HG02840 (cell line): ENCODE data around the gene MEAF6.
A peak's percentile ranks its signal among the peaks of the same experiment; 100 is the strongest.

Experiments used
- ATAC-seq: cut with Tn5 transposase; IDR thresholded peaks from one replicate; pipeline ENCODE4 v1.9.1; 2021; ENCODE audit warnings: mild to moderate bottlenecking, moderate library complexity, moderate number of reproducible peaks; ENCODE audit not compliant: unreplicated experiment, low FRiP score

Gene MEAF6

DNA sequence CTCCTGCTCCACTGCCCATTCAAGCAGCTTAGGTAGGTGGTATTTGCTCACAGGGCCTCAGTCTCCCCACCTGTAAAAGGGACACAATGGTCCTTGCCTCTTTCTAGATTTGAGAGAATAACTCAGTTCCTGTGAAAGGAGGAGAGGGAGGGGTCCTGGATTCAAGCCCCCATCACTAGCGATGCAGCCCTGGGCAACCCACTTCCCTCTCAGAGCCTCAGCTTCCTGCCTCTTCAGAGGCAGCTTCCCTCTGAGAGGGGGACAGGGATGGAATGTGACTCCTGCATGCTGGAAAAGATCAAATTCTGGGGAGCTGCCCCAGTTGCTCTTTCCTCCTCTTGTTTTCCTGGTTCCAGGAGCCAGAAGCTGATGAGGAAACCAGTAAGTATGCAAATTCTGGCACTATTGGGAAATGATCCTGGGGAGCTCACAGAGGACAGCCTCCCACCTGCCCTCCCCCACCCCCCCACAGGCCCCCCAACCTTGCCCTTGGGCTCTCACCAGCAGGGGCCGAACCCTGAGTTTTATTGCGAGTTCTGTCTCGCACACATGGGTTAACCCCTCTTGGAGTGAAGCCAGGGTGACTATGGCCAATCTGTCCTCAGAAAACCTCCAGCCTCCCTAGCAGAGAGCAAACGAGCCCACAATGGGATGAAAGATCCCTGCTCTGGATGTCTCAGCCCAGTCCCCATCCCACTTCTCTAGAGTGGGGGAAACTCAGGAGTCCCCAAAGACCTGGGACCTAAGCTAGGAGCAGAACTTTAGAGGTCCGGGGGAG, 28.5 kb downstream of the MEAF6 start:
- ATAC-seq = no peak

DNA sequence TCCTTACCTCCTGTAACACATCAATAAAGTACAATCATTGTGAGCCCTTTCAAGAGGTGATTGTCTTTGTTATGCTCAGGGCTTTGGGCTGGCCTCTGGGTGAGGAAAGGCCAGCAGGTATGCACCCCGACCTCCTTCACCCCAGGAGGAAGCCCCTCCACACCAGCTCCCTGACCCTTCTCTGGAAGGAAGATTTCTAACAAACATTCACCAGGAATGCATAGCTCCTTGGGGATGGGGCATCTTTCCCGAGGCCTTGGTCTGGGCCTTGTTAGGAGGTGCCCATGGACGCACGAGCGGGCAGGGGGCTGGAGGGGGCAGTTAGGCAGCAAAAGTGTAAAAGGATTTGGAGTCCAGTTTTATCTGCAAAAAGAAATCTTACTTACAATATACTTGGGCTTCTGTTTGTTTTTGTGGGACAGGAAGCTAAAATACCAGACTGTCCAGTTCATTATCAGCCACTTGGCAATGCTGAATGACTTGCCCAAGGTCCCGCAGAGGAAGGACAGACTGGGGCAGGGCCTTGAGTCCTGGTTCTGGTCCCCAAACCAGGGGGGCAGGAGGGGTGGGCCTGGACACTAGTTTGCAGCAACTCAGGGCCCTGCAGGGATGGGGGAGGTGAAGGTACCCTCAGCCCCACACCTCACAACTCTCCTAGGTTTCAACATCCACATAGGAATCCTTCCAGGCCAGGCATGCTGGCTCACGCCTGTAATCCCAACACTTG, 30.1 kb downstream of the MEAF6 start:
- ATAC-seq = no peak

DNA sequence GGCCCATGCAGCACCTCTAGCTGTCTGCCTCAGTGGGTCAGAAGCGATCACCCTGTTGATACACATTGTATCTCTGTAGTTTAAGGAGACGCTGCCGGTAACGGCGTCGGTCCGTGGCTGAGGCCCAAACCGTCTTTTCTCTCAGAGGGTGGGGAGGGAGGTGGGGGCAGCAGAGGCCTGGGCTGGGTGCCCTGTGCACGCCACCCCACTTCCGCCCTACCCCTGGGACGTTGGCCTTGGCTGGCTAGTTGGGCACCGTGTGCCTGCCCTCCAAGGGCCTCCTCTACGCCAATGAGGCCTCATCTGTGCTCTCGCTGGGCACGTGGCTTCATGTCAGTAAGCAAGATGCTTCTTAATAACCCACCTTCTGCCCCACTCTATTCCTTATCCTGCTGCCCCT, 30.8 kb downstream of the MEAF6 start:
- no peak for ATAC-seq

DNA sequence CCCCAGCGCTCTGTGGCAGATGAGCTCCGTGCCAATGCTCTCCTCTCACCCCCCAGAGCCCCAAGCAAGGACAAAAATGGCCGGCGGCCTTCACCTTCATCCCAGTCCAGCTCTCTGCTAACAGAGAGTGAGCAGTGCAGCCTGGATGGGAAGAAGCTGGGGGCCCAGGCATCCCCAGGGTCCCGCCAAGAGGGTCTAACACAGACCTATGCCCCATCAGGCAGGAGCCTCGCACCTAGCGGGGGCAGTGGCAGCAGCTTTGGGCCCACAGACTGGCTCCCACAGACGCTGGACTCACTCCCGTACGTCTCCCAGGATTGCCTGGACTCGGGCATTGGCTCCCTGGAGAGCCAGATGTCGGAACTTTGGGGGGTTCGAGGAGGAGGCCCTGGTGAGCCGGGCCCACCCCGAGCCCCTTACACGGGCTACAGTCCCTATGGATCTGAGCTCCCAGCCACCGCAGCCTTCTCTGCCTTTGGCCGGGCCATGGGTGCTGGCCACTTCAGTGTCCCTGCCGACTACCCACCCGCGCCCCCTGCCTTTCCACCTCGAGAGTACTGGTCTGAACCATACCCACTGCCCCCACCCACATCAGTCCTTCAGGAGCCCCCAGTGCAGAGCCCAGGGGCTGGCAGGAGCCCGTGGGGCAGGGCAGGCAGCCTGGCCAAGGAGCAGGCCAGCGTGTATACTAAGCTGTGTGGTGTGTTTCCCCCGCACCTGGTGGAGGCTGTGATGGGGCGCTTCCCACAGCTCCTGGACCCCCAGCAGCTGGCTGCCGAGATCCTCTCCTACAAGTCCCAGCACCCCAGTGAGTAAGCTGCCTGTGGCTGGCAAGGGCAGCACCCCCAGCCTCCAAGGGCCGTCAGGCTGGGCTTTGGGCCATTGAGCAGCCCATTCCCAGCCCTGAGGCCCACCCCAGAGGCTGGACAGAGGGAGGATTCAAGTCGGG, 31.5 kb downstream of the MEAF6 start:
- no peak for ATAC-seq

DNA sequence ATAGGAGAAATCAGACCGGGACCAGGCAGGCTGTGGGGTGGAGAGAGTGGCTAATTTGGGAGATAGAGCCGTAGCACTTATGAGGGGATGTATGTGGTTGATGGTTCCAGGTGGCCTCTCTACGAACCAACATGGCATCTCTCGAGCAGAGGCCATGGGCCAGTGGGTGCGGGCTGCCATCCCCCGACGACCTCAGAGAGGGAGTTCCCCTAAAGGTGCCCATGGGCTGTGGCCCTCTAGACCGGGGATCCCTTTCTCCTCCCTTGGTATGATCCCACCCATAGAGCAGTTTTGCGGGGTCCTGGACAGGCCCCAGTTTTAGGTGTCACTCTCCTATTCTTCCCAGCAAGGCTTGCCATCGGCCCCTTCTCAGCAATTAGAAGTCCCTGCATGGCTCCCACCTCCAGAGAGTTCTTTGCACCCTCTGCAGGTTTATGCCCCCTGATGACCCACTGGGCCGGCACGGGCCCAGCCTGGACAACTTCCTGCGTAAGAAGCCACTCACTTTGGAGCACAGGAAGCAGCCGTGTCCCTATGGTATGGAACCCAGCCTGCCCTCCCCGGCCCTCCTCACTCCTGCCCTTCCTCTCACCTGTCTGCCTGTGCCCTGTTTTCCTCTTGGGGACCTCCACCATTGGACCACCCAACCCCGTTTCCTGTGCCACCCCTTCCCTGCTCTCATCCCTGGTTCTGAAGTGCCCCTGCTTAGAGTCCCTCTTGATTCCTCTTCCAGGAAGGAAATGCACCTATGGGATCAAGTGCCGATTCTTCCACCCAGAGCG, 32.4 kb downstream of the MEAF6 start:
- ATAC-seq = no peak

DNA sequence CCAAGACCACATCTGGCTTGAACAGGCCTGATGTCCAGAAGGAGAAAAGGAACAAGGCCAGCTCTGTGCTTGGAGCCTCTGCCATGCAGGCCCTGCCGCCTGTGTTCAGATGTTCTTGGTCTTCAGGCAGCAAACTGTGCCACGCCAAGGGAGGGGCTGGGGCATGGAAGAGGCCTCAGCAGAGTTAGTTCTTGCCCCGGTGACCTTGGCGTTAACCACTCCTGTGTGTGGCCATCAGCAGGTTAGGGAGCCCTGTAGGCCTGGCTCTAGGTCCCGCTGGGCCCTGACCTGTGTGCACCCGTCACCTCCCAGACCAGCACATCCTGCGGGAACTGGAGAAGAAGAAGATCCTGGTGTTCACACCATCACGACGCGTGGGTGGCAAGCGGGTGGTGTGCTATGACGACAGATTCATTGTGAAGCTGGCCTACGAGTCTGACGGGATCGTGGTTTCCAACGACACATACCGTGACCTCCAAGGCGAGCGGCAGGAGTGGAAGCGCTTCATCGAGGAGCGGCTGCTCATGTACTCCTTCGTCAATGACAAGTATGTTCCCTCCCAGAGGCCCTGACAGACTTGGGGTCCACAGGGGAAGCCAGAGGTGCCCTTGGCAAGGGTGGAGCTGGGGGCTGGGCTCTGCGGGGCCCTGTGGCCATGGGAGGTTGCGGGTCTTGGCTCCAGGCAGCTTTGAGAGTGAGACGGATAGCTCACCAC, 33.1 kb downstream of the MEAF6 start:
- ATAC-seq = no peak

DNA sequence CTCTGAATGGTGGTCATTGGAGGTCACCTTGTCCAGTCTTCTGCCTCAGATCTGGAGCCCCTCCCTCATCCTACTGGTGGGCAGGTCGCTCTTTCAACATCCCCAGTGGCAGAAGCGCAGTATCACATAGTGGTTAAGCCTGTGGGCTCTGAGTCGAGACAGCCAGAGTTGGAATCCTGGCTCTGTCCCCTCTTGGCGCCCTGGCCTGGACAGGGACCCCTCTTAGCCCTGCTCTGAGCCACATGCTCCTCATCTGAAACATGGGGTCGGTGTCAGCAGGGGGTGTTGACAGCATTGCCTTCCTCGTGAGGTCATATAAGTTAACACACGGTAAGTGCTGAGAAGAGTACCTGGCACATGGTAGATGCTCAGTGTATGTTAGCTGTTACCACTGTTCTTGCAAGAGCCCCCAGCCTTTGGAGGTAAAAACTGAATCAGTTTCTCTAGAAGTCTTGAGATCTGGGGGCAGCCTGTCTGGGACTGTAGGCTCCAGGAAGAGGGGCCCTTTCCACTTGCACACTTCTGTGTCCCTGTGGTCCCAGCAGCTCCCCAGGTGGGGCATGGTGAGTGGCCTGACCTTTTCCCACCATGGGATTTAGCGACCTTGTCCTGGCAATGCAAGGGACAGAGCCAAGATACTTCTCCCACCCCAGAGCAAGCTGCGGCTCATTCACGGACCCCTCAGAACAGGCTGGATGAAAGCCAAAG, 33.8 kb downstream of the MEAF6 start:
- no peak for ATAC-seq

DNA sequence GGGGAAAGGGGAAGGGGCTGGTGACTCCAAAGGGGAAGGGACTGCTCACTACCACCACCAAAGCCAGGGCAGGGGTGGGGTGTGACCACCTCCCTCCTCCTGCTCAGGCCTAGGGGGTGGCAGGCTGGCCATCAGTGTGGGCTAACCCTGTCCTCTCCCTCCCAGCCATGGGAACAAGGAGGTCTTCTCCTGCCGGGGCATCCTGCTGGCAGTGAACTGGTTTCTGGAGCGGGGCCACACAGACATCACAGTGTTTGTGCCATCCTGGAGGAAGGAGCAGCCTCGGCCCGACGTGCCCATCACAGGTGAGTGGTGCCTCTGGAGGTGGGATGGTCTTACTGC, 34.5 kb downstream of the MEAF6 start:
- ATAC-seq = no peak

DNA sequence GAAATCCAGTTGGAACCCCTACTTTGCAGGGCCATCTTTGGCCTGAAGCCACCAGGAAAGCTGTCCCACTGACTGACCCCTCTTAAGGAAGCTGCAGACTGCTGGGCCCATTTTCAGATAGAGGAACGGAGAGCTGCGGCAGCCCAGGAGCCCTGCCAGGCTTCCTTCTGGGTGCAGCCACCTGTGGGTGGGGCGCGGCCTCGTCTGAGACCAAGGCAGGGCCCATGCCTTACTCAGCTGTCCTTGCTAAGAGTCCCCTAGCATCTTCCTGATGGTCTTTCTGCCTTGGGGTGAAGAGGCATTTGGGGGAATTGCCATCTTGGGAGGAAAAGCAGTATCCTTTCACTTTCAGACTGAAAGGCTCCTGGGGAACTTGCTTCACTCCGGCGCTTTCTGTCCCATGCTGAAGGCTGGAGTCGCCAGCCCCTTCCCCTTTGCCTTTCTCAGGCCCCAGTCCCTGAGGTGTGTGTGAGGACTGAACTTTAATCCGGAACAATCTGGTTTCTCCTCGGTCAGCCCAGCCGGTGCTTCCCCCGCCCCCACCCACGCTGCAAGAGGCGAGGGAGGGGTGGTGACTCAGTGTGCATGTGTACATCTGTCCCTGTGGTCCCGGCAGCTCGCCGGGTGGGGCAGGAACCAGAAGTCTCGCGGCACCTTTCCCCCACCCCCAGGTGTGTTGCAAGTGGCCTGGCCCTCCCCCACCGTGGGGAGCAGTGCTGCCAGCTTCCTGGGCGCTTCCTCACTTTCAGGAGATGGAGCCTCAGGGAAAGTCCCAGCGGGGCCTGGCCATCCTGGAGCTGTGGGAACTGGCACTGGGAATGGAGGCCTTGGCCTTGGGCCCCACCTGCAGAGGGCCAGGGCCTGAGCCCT, 35.1 kb downstream of the MEAF6 start:
- no peak for ATAC-seq

DNA sequence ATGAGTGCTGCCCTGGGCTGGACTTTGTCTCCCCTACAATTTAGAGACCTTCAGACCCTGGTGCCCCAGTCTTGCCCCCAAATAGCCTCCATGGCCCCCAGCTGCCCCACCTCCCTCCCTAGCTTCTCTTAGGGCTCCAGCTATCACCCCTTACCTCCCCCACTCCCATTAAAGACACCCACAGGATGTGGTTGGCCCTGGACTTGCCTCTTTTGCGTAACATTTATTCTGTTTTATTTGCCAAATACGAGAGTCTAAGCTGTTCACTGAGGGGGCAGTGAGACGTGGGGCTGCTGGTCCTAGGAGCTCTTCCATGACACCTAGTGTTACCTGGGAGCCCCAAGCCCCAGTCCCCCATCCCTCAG, 35.7 kb downstream of the MEAF6 start:
- no peak for ATAC-seq

DNA sequence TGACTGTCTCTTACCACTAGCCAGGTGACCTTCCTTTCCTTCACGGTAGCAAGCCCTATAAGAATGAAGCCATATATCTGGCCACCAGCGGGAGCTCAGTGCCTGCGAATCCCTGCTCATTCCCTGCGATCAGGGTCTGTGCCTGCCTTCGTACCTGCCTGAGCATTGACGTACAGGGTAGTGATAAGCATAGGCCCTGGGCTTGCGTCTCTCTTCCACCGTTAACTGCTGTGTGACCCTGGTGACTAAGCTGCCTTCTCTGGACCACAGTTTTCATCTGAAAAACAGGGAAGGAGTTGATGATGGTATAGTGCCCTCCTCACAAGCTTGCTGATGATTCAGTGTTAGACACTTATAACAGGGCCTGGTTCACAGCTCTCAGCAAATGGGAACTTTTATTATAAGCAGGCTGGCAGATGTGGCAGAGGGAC, 36.1 kb downstream of the MEAF6 start:
- no peak for ATAC-seq

DNA sequence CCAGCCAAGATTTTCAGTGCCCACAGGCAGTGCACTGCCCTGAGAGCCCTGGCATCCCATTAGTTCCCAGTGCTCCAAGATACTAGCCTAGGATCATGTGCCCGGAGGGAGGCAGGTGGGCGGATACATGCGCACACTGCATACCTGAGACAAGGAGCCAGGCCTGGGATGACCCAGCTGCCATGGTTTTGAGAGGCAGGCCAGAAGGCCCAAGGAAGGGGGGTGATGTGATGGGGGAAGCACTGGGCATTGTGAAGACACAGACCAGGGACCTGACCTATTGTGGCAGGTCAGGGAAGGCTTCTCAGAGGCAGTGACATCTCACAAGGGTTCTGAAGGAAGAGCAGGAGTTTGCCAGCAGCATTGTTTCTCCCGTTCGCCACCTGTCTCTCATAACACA, 36.6 kb downstream of the MEAF6 start:
- ATAC-seq = no peak

DNA sequence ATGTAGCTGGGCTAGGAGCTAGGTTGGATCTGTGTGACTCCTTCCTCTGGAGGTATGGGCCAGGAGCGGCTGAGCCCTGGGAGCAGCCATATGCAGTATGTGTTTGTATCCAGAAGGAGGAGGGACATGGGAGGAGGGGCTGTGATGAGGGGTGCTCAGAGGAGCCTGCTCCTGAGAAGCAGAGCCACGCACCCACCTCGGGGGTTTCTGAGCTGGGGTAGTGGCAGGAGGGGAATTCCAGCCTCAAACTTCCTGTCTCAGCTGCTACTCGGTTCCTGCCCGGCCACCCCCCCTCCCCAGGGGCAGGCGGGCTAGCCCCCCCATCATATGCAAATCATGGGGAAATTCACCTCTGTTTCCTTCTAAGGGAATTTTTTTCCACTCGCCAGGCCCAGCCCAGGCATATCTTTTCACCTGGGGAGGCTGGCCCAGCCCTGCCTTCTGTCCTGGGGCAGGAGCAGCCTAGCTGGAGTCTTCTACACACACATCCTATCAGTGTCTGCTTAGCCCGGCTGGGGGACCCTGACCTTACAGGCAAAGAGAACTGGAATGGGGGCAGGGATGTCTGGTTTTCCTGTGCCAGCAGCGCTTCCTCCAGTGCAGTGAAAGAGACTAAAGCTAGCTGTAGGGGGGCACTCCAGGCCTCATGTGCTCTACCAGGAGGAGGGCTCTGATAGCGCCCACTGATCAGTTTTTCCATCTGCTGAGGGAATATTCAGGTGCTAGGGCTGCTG, 37.2 kb downstream of the MEAF6 start:
- ATAC-seq = peak; percentile 40

DNA sequence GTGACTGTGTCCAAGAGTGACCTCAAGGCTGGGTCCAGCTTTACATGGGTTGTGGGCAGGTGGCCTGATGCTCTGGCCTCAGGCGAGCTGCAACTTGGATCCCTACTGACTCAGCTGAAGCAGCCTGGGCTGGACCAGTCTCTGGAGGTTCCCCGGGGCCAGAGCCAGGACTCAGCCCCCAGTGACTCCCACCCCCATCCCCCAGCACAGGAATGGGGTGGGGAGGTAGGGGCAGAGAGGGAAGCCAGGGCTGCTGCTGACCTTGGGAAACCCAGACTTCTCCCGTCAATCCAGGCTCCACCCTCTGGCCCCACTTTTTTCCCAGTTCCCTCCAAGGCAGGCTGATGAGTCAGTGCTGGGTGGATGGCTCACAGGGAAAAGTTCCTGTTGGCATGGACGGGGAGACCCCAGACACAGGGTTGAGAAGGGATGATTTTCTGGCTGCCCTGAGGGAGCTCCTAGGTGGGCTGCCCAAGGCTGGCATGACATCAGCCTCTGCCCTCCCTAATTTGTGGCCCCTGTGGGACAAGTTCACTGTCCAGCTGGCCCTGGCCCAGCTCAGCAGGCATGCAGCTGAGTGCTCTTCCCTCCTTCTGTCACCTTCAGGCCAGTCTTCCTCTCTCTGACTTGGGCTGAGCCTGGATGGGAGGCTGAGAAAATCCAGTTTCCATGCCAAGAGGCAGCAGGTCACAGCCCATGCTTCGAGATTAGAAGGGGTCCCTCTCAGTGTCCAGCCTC, 37.9 kb downstream of the MEAF6 start:
- no peak for ATAC-seq

DNA sequence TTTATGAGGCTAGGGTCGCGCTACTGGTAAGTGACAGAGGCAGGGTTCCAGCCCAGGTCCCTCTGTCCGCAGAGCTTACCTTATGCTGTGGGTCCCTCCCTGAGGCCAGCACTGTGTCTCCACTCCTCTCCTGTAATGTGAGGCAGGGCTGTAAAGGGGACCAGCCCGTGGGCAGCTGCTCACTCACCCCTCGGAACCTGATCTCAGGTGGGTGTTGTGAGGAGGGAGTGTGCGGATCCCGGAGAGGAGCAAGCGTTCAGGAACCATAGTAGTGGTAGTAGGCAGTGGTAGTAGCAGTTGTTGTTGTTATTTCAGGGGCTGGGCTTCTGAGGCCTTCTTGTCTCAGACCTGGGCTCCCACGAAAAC, 38.5 kb downstream of the MEAF6 start:
- no peak for ATAC-seq

DNA sequence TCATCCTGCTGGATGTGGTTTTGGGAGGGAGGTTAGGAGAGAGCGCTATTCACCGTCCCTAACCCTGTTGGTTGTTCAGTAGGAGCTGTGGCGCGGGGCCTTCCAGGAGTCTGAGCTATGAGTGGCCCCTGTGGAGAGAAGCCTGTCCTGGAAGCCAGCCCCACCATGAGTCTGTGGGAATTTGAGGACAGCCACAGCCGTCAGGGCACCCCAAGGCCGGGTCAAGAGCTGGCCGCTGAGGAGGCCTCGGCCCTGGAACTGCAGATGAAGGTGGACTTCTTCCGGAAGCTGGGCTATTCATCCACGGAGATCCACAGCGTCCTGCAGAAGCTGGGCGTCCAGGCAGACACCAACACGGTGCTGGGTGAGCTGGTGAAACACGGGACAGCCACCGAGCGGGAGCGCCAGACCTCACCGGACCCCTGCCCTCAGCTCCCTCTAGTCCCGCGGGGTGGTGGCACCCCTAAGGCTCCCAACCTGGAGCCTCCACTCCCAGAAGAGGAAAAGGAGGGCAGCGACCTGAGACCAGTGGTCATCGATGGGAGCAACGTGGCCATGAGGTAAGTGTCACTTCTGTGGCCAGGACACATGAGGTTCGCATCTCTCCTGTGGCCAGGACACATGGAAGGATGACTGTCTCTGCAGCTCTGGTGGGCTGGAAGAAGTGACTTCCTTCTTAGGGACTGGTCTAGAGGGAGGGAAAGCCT, 39.0 kb downstream of the MEAF6 start:
- no peak for ATAC-seq
